Measurements from ENCODE around the gene GNPDA1.

DNA sequence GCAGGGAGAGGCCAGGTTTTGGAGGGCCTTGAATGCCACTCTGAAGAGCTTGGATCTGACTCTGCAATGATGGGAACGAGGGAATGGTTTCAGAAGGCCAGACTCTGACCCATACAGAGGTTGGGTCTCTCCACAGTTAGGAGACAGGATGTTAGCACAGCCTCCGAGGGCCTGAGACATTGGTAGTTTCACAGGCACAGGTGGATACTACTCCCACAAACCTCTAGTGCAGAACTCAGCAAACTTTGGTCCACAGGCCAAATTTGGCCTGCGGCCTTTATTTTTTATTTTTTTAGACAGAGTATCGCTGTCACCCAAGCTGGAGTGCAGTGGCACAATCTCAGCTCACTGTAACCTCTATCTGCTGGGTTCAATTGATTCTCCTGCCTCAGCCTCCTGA, 2.9 kb downstream of the GNPDA1 start:
- TF ChIP-seq CTCF (IDR thresholded peaks at IDR 0.05), result no peak
- no peak for TF ChIP-seq POLR2A (IDR thresholded peaks at IDR 0.05)
